MV-4-11 (cell line): Measurements from ENCODE around the gene SEMG1.

Experiments
- DNase-seq: peaks from one replicate; lab custom pipeline; 2025; lab: John Stamatoyannopoulos, UW

Gene SEMG1

GRCh38 chr20:45223136-45223535 lies 16.3 kb downstream of the SEMG1 start:
- DNase-seq, result no peak

- no peak for DNase-seq
Observed at GRCh38 chr20:45226287-45226686, 19.5 kb downstream of the SEMG1 start.

- peak; percentile 49 for DNase-seq
Observed at GRCh38 chr20:45229264-45230056, 22.6 kb downstream of the SEMG1 start.

GRCh38 chr20:45230631-45231030 lies 23.8 kb downstream of the SEMG1 start:
- no peak for DNase-seq

GRCh38 chr20:45235995-45236394 lies 29.2 kb downstream of the SEMG1 start:
- DNase-seq, result no peak

- DNase-seq, result no peak
Observed at GRCh38 chr20:45238139-45238538, 31.3 kb downstream of the SEMG1 start.

GRCh38 chr20:45246109-45246508 lies 39.3 kb downstream of the SEMG1 start:
- DNase-seq, result peak; percentile 7

- no peak for DNase-seq
Observed at GRCh38 chr20:45247865-45248264, 41.0 kb downstream of the SEMG1 start.

GRCh38 chr20:45248609-45249008 lies 41.8 kb downstream of the SEMG1 start:
- DNase-seq, result no peak

GRCh38 chr20:45251884-45252560 lies 45.2 kb downstream of the SEMG1 start:
- DNase-seq, result no peak

- no peak for DNase-seq
Observed at GRCh38 chr20:45253261-45253660, 46.4 kb downstream of the SEMG1 start.

GRCh38 chr20:45254383-45255262 lies 47.8 kb downstream of the SEMG1 start, which contains the start of gene SLPI:
SLPI (minus strand) TSS chr20:45254564; CDS start chr20:45254543, 21 bp downstream.
- peak; percentile 95 for DNase-seq

GRCh38 chr20:45257161-45257560 lies 50.3 kb downstream of the SEMG1 start:
- no peak for DNase-seq

GRCh38 chr20:45257711-45258110 lies 50.9 kb downstream of the SEMG1 start:
- DNase-seq, result no peak

GRCh38 chr20:45258259-45258658 lies 51.4 kb downstream of the SEMG1 start:
- DNase-seq, result no peak

- DNase-seq, result no peak
Observed at GRCh38 chr20:45258664-45259063, 51.8 kb downstream of the SEMG1 start.
